ENCODE data around the gene MAML3. TPM values are rescaled to one million over a fixed set of nuclear protein-coding genes. Genes with fewer than 3 reads are reported as not detected.

The MAML3 gene
- total and polyA plus RNA-seq, 2 of the 13 experiments (the other 11 are each of a cell fraction or from before 2014, with no cell fraction given), result 0.05 to 0.13 TPM

DNA sequence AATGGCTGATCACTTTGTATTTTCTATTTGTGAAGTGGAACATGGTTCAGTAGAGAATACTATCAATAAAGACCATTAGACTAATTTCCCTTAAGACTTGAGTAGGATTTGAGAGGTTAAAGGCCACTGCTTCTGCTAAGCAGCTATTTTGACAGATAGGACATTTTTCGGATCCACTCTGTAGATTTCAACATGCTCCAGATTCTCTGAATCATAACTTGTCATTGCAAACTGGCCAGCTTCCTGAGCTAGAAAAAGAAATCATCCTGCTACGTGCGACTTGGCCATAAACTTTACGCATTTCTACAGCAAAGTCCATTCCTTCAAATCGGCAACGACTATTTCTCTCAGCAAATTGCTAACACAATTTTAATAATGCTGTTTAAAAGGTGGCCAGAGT lies 433.2 kb downstream of the MAML3 start:
- POLR2A ChIA-PET, result no interaction called here
- Histone ChIP-seq H3K4me3 (replicated peaks in 1 of 3; ENCODE audit: insufficient read depth in 1 of 3, low read depth in 2 of 3, low read length in 3 of 3) (no peak overlapping the region), H4K20me1 (ENCODE audit: insufficient read depth, low read length) (no peaks in the 10 kb centered on the region), H2AFZ (ENCODE audit: low read length) (no peak overlapping the region), H3K36me3 (replicated peaks in 1 of 2; ENCODE audit: control insufficient read depth in 1 of 2, insufficient read depth in 2 of 2, low read length in 2 of 2) (peaks cover 9 to 35% of the 10 kb centered on the region in 2 experiments), H3K27ac (ENCODE audit: extremely low read length, insufficient read depth, low read length) (no peak overlapping the region), H3K9ac (ENCODE audit: insufficient read depth, low read depth, low read length) (no peak overlapping the region), H3K27me3 (ENCODE audit: control insufficient read depth in 1 of 2, insufficient read depth in 2 of 2, low read length in 2 of 2) (no peaks in the 10 kb centered on the region), H3K9me3 (ENCODE audit: low read length) (no peaks in the 10 kb centered on the region), H3K79me2 (ENCODE audit: insufficient read depth, low read length) (no peaks in the 10 kb centered on the region), H3K4me2 (ENCODE audit: low read depth, low read length) (no peak overlapping the region), H3K4me1 (ENCODE audit: insufficient read depth, low read length) (no peaks in the 10 kb centered on the region)
- no TSS peak for BruUV-seq (replicated peaks)
- ATAC-seq (no peak), DNase-seq (ENCODE audit: low spot score) (no peak), FAIRE-seq (no peak)
- WGBS (ENCODE audit: low lambda C conversion rate), result 97% methylated on average over 6 of the region's 6 CpGs
- intact Hi-C loops (cut with micrococcal nuclease; ENCODE audit: unreplicated experiment) (no loop called here), in situ Hi-C loops (cut with HindIII; ENCODE audit: extremely low pct_ligation_motif_present, low pct_unique_long_range_greater_than_20kb) (no loop called here)
- TF ChIP-seq FOXP1 (IDR thresholded peaks at IDR 0.05) (no peak), FOXP1 (CRISPR knock-in tag; IDR thresholded peaks at IDR 0.05) (no peak), SP2 (CRISPR knock-in tag; IDR thresholded peaks at IDR 0.05) (no peak), MAFK (conservative IDR thresholded peaks at IDR 0.05 in 1 of 2, IDR thresholded peaks at IDR 0.05 in 1 of 2; ENCODE audit: low read length in 2 of 2) (no peak), JUNB (CRISPR knock-in tag; IDR thresholded peaks at IDR 0.05; ENCODE audit: borderline replicate concordance) (no peak), ISL2 (CRISPR knock-in tag; IDR thresholded peaks at IDR 0.05) (no peak), NFKBIZ (CRISPR knock-in tag; IDR thresholded peaks at IDR 0.05) (no peak), ZNF121 (CRISPR knock-in tag; IDR thresholded peaks at IDR 0.05) (no peak), ARNTL (CRISPR knock-in tag; IDR thresholded peaks at IDR 0.05) (no peak), SOX5 (CRISPR knock-in tag; IDR thresholded peaks at IDR 0.05; ENCODE audit: borderline replicate concordance) (no peak), ZNF460 (CRISPR knock-in tag; IDR thresholded peaks at IDR 0.05; ENCODE audit: borderline replicate concordance) (no peak), BHLHE40 (IDR thresholded peaks at IDR 0.05; ENCODE audit: low read length) (no peak), ZNF430 (CRISPR knock-in tag; IDR thresholded peaks at IDR 0.05) (no peak), EHMT2 (IDR thresholded peaks at IDR 0.05; ENCODE audit: borderline replicate concordance, low read depth, low read length) (no peak), ZNF703 (CRISPR knock-in tag; IDR thresholded peaks at IDR 0.05; ENCODE audit: borderline replicate concordance) (no peak), MIER3 (CRISPR knock-in tag; IDR thresholded peaks at IDR 0.05; ENCODE audit: borderline replicate concordance) (no peak)
- TF ChIP-seq, protein P1, sequence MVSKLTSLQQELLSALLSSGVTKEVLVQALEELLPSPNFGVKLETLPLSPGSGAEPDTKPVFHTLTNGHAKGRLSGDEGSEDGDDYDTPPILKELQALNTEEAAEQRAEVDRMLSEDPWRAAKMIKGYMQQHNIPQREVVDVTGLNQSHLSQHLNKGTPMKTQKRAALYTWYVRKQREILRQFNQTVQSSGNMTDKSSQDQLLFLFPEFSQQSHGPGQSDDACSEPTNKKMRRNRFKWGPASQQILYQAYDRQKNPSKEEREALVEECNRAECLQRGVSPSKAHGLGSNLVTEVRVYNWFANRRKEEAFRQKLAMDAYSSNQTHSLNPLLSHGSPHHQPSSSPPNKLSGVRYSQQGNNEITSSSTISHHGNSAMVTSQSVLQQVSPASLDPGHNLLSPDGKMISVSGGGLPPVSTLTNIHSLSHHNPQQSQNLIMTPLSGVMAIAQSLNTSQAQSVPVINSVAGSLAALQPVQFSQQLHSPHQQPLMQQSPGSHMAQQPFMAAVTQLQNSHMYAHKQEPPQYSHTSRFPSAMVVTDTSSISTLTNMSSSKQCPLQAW (CRISPR knock-in tag; IDR thresholded peaks at IDR 0.05), result no peak
- TF ChIP-seq, protein P2, sequence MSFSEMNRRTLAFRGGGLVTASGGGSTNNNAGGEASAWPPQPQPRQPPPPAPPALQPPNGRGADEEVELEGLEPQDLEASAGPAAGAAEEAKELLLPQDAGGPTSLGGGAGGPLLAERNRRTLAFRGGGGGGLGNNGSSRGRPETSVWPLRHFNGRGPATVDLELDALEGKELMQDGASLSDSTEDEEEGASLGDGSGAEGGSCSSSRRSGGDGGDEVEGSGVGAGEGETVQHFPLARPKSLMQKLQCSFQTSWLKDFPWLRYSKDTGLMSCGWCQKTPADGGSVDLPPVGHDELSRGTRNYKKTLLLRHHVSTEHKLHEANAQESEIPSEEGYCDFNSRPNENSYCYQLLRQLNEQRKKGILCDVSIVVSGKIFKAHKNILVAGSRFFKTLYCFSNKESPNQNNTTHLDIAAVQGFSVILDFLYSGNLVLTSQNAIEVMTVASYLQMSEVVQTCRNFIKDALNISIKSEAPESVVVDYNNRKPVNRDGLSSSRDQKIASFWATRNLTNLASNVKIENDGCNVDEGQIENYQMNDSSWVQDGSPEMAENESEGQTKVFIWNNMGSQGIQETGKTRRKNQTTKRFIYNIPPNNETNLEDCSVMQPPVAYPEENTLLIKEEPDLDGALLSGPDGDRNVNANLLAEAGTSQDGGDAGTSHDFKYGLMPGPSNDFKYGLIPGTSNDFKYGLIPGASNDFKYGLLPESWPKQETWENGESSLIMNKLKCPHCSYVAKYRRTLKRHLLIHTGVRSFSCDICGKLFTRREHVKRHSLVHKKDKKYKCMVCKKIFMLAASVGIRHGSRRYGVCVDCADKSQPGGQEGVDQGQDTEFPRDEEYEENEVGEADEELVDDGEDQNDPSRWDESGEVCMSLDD (CRISPR knock-in tag; IDR thresholded peaks at IDR 0.05; ENCODE audit: borderline replicate concordance), result no peak
- TF ChIP-seq, protein P3, sequence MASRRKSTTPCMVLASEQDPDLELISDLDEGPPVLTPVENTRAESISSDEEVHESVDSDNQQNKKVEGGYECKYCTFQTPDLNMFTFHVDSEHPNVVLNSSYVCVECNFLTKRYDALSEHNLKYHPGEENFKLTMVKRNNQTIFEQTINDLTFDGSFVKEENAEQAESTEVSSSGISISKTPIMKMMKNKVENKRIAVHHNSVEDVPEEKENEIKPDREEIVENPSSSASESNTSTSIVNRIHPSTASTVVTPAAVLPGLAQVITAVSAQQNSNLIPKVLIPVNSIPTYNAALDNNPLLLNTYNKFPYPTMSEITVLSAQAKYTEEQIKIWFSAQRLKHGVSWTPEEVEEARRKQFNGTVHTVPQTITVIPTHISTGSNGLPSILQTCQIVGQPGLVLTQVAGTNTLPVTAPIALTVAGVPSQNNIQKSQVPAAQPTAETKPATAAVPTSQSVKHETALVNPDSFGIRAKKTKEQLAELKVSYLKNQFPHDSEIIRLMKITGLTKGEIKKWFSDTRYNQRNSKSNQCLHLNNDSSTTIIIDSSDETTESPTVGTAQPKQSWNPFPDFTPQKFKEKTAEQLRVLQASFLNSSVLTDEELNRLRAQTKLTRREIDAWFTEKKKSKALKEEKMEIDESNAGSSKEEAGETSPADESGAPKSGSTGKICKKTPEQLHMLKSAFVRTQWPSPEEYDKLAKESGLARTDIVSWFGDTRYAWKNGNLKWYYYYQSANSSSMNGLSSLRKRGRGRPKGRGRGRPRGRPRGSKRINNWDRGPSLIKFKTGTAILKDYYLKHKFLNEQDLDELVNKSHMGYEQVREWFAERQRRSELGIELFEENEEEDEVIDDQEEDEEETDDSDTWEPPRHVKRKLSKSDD (CRISPR knock-in tag; IDR thresholded peaks at IDR 0.05; ENCODE audit: low read depth), result no peak
- CTCF ChIA-PET (ENCODE audit: low intra/inter-chr PET ratio, low total read pairs), result no interaction called here

Data from HepG2 (cell line).